ENCODE results near the gene LAPTM5.

The LAPTM5 gene

GRCh38 chr1:30719406-30720270, 37.9 kb downstream of the LAPTM5 start:
- H3K4me3 ChIP-seq (ENCODE audit: low read depth, low read length), result no peak overlapping the region

- peak overlapping the region; percentile 33 for H3K4me3 ChIP-seq (ENCODE audit: low read depth, low read length)
Observed at GRCh38 chr1:30718636-30719405, 38.8 kb downstream of the LAPTM5 start.

- H3K4me3 ChIP-seq (ENCODE audit: low read depth, low read length), result peak overlapping the region; percentile 33
Observed at GRCh38 chr1:30718091-30718635, 39.4 kb downstream of the LAPTM5 start.

GRCh38 chr1:30716646-30717045, 40.9 kb downstream of the LAPTM5 start:
- no peak overlapping the region for H3K4me3 ChIP-seq (ENCODE audit: low read depth, low read length)

- H3K4me3 ChIP-seq (ENCODE audit: low read depth, low read length), result no peak overlapping the region
Observed at GRCh38 chr1:30715886-30716285, 41.7 kb downstream of the LAPTM5 start.

- H3K4me3 ChIP-seq (ENCODE audit: low read depth, low read length), result no peak overlapping the region
Observed at GRCh38 chr1:30715216-30715615, 42.4 kb downstream of the LAPTM5 start.

GRCh38 chr1:30714536-30715090, 43.0 kb downstream of the LAPTM5 start:
- no peak overlapping the region for H3K4me3 ChIP-seq (ENCODE audit: low read depth, low read length)

- no peak overlapping the region for H3K4me3 ChIP-seq (ENCODE audit: low read depth, low read length)
Observed at GRCh38 chr1:30714025-30714424, 43.5 kb downstream of the LAPTM5 start.

- no peak overlapping the region for H3K4me3 ChIP-seq (ENCODE audit: low read depth, low read length)
Observed at GRCh38 chr1:30713311-30713710, 44.3 kb downstream of the LAPTM5 start.

GRCh38 chr1:30712583-30712982, 45.0 kb downstream of the LAPTM5 start:
- H3K4me3 ChIP-seq (ENCODE audit: low read depth, low read length), result no peak overlapping the region

GRCh38 chr1:30710407-30710806, 47.2 kb downstream of the LAPTM5 start:
- H3K4me3 ChIP-seq (ENCODE audit: low read depth, low read length), result no peak overlapping the region

GRCh38 chr1:30708361-30708728, 49.2 kb downstream of the LAPTM5 start:
- no peak overlapping the region for H3K4me3 ChIP-seq (ENCODE audit: low read depth, low read length)

- no peak overlapping the region for H3K4me3 ChIP-seq (ENCODE audit: low read depth, low read length)
Observed at GRCh38 chr1:30707412-30708360, 49.9 kb downstream of the LAPTM5 start.

- H3K4me3 ChIP-seq (ENCODE audit: low read depth, low read length), result no peak overlapping the region
Observed at GRCh38 chr1:30706528-30706927, 51.0 kb downstream of the LAPTM5 start.

- H3K4me3 ChIP-seq (ENCODE audit: low read depth, low read length), result no peak overlapping the region
Observed at GRCh38 chr1:30705698-30706097, 51.9 kb downstream of the LAPTM5 start.

- no peak overlapping the region for H3K4me3 ChIP-seq (ENCODE audit: low read depth, low read length)
Observed at GRCh38 chr1:30704765-30705509, 52.6 kb downstream of the LAPTM5 start.

- no peak overlapping the region for H3K4me3 ChIP-seq (ENCODE audit: low read depth, low read length)
Observed at GRCh38 chr1:30704271-30704670, 53.3 kb downstream of the LAPTM5 start.

- no peak overlapping the region for H3K4me3 ChIP-seq (ENCODE audit: low read depth, low read length)
Observed at GRCh38 chr1:30702823-30703222, 54.8 kb downstream of the LAPTM5 start.

- no peak overlapping the region for H3K4me3 ChIP-seq (ENCODE audit: low read depth, low read length)
Observed at GRCh38 chr1:30701258-30701633, 56.3 kb downstream of the LAPTM5 start.

Measured in iPS-11a (cell line).